ENCODE data around the gene AP1S3. TPM values are rescaled to one million over a fixed set of nuclear protein-coding genes. Genes with fewer than 3 reads are reported as not detected.
"Not testable (repeated sequence)": the region's sequence is repeated elsewhere in the genome, so short reads cannot be mapped to it uniquely, and the experiment has no call there.

The AP1S3 gene
- total RNA-seq, 1 experiment from 2014 or later, result 73.3 TPM

- Histone ChIP-seq H3K9me2 (ENCODE audit: insufficient read depth) (no peaks in the 10 kb centered on the region), H3K36me3 (ENCODE audit: low read depth) (no peaks in the 10 kb centered on the region), H3F3A (ENCODE audit: insufficient read depth, low read depth) (peaks cover 36% of the 10 kb centered on the region), H3K4me2 (no peak overlapping the region), H3K27me3 (ENCODE audit: insufficient read depth, low read depth) (no peaks in the 10 kb centered on the region), H3K4me3 (no peak overlapping the region), H2AFZ (no peak overlapping the region), H3K79me2 (ENCODE audit: low read depth) (no peaks in the 10 kb centered on the region), H3K9me3 (ENCODE audit: insufficient read depth, low read depth) (no peaks in the 10 kb centered on the region), H3K27ac (no peak overlapping the region), H4K20me1 (ENCODE audit: insufficient read depth) (no peaks in the 10 kb centered on the region), H3K4me1 (replicated peaks; ENCODE audit: insufficient read depth) (peaks cover 21% of the 10 kb centered on the region)
- CTCF ChIA-PET, result interaction anchor here (0.5 to 1.5 kb wide), 4 partner anchors 13 to 932 kb away, joined by 3 to 5 read pairs (median 4); no protein-coding TSS in a partner anchor
- intact Hi-C loops (cut with micrococcal nuclease; ENCODE audit: unreplicated experiment), result loop anchor here (10.0 kb wide), 1 partner anchor 790 kb away; no protein-coding TSS in a partner anchor
- TF ChIP-seq CTCF (conservative IDR thresholded peaks at IDR 0.05) (no peak), EZH2 (IDR thresholded peaks at IDR 0.05; ENCODE audit: low read depth) (no peak)
- no TSS peak for BruUV-seq (replicated peaks)
- POLR2A ChIA-PET (ENCODE audit: unreplicated experiment), result interaction anchor here (0.5 kb wide), 1 partner anchor 304 kb away, joined by 4 read pairs; no protein-coding TSS in a partner anchor
- DNase-seq, result no peak
Observed at GRCh38 chr2:223764796-223765195, 72.6 kb downstream of the AP1S3 start.

GRCh38 chr2:223762853-223763252, 74.5 kb downstream of the AP1S3 start:
- no peak overlapping the region for H3K4me3 ChIP-seq
- no peaks in the 10 kb centered on the region for H3K27me3 ChIP-seq (ENCODE audit: insufficient read depth, low read depth)
- no TSS peak for BruUV-seq (replicated peaks)
- TF ChIP-seq CTCF (conservative IDR thresholded peaks at IDR 0.05) (no peak), EZH2 (IDR thresholded peaks at IDR 0.05; ENCODE audit: low read depth) (no peak)
- H3F3A ChIP-seq (ENCODE audit: insufficient read depth, low read depth), result peaks cover 55% of the 10 kb centered on the region
- CTCF ChIA-PET, result interaction anchor here (0.6 to 0.7 kb wide), 2 partner anchors 18 to 844 kb away, joined by 4 to 5 read pairs; no protein-coding TSS in a partner anchor
- no peaks in the 10 kb centered on the region for H3K9me2 ChIP-seq (ENCODE audit: insufficient read depth)
- POLR2A ChIA-PET (ENCODE audit: unreplicated experiment), result interaction anchor here (0.6 kb wide), 1 partner anchor 10 kb away, joined by 4 read pairs; no protein-coding TSS in a partner anchor
- no peaks in the 10 kb centered on the region for H4K20me1 ChIP-seq (ENCODE audit: insufficient read depth)
- DNase-seq, result no peak
- no peak overlapping the region for H2AFZ ChIP-seq
- intact Hi-C loops (cut with micrococcal nuclease; ENCODE audit: unreplicated experiment), result loop anchor here (10.0 kb wide), 1 partner anchor 788 kb away; no protein-coding TSS in a partner anchor
- H3K79me2 ChIP-seq (ENCODE audit: low read depth), result peaks cover 4% of the 10 kb centered on the region; the same call in 1 of the 2 replicates
- H3K4me2 ChIP-seq, result no peak overlapping the region
- peak overlapping the region; percentile 96 for H3K27ac ChIP-seq
- H3K9me3 ChIP-seq (ENCODE audit: insufficient read depth, low read depth), result no peaks in the 10 kb centered on the region
- 0 out of 2 replicates have a peak, but pooled peaks cover 7% of the 10 kb centered on the region for H3K36me3 ChIP-seq (ENCODE audit: low read depth)
- peaks cover 40% of the 10 kb centered on the region for H3K4me1 ChIP-seq (replicated peaks; ENCODE audit: insufficient read depth)

- H3K9me2 ChIP-seq (ENCODE audit: insufficient read depth); BruUV-seq (replicated peaks); H2AFZ ChIP-seq; H3K79me2 ChIP-seq (ENCODE audit: low read depth); DNase-seq; H3K36me3 ChIP-seq (ENCODE audit: low read depth); H3K4me3 ChIP-seq; H3K27me3 ChIP-seq (ENCODE audit: insufficient read depth, low read depth); H4K20me1 ChIP-seq (ENCODE audit: insufficient read depth); H3K9me3 ChIP-seq (ENCODE audit: insufficient read depth, low read depth): not testable (repeated sequence)
- Histone ChIP-seq H3K4me2 (peak overlapping the region; percentile 74), H3K27ac (peak overlapping the region; percentile 96), H3F3A (ENCODE audit: insufficient read depth, low read depth) (peaks cover 55% of the 10 kb centered on the region), H3K4me1 (replicated peaks; ENCODE audit: insufficient read depth) (peaks cover 42% of the 10 kb centered on the region)
- intact Hi-C loops (cut with micrococcal nuclease; ENCODE audit: unreplicated experiment), result loop anchor here (1.0 to 10.0 kb wide), 5 partner anchors 62 to 787 kb away; partner anchors contain the start of gene MRPL44
- ChIA-PET CTCF (interaction anchor here (0.7 kb wide), 2 partner anchors 14 to 105 kb away, joined by 3 to 6 read pairs; no protein-coding TSS in a partner anchor), POLR2A (ENCODE audit: unreplicated experiment) (interaction anchor here (1.1 kb wide), 1 partner anchor 818 kb away, joined by 7 read pairs; no protein-coding TSS in a partner anchor)
Observed at GRCh38 chr2:223761746-223762145, 75.6 kb downstream of the AP1S3 start.
